ENCODE data around the gene WIPI1. TPM values are rescaled to one million over a fixed set of nuclear protein-coding genes. Genes with fewer than 3 reads are reported as not detected.

The WIPI1 gene
- total RNA-seq, 4 donors from 2014 or later: 27.0 to 59.4 (median 43.5) TPM

DNA sequence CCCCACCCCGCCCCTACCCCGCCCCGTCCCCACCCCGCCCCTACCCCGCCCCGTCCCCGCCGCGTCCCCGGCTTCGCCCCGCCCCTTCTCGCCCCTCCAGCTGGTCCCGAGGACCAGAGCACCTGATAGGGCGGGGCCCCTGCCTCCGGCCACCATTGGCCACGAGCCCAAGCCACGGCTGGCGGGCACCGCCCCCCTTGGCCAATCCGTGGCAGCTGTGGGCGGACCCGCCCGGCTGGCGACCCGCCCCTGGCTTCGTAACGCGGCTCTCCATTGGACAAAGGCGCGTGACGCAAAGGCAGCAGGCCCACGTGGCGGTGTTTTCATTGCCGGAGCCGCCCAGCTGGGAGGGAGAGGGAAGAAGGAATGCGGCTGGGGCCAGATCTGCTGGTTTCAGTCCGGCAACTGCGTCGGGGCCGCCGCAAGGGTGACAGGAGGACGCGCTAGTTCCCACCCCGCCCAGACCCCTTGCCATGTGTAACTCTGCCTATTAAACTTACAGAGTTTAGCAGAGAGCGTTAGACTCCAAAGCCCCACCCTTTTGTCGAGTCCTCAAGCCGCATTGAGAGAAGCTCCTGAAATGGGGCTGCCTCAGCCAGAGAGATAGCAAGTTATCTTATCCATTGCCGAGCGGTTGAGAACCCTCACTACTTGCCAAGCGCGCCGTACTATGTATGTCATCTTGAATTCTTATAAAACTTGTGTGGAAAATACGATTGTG is 403 bp upstream of the WIPI1 start:
- peaks cover 0 to 3% (median under 1%) of the 10 kb centered on the region in 4 donors for H3K36me3 ChIP-seq
- TF ChIP-seq POLR2A (IDR thresholded peaks at IDR 0.05; ENCODE audit: low read depth) (peak; percentile 64), EP300 (IDR thresholded peaks at IDR 0.05) (no peak), POLR2AphosphoS5 (IDR thresholded peaks at IDR 0.05) (peak; percentile 96 to 99)
- TF ChIP-seq, protein P1, sequence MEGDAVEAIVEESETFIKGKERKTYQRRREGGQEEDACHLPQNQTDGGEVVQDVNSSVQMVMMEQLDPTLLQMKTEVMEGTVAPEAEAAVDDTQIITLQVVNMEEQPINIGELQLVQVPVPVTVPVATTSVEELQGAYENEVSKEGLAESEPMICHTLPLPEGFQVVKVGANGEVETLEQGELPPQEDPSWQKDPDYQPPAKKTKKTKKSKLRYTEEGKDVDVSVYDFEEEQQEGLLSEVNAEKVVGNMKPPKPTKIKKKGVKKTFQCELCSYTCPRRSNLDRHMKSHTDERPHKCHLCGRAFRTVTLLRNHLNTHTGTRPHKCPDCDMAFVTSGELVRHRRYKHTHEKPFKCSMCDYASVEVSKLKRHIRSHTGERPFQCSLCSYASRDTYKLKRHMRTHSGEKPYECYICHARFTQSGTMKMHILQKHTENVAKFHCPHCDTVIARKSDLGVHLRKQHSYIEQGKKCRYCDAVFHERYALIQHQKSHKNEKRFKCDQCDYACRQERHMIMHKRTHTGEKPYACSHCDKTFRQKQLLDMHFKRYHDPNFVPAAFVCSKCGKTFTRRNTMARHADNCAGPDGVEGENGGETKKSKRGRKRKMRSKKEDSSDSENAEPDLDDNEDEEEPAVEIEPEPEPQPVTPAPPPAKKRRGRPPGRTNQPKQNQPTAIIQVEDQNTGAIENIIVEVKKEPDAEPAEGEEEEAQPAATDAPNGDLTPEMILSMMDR (IDR thresholded peaks at IDR 0.05): peak in 1 of 3 experiments; percentile 10
- H3K27me3 ChIP-seq: no peaks in the 10 kb centered on the region
- peak; percentile 99 for DNase-seq (ENCODE audit: extremely low spot score)
- peak overlapping the region; percentile 94 to 99 (median 96) for H3K27ac ChIP-seq (replicated peaks in 1 of 4)
- 0% methylated on average over 14 of the region's 54 CpGs for WGBS
- peaks cover 26 to 42% (median 41%) of the 10 kb centered on the region in 4 donors for H3K4me1 ChIP-seq
- H3K9me3 ChIP-seq: no peaks in the 10 kb centered on the region
- H3K4me3 ChIP-seq: peak overlapping the region; percentile 79 to 95 (median 88)
- intact Hi-C loops (cut with DNase I): no loop called here

DNA sequence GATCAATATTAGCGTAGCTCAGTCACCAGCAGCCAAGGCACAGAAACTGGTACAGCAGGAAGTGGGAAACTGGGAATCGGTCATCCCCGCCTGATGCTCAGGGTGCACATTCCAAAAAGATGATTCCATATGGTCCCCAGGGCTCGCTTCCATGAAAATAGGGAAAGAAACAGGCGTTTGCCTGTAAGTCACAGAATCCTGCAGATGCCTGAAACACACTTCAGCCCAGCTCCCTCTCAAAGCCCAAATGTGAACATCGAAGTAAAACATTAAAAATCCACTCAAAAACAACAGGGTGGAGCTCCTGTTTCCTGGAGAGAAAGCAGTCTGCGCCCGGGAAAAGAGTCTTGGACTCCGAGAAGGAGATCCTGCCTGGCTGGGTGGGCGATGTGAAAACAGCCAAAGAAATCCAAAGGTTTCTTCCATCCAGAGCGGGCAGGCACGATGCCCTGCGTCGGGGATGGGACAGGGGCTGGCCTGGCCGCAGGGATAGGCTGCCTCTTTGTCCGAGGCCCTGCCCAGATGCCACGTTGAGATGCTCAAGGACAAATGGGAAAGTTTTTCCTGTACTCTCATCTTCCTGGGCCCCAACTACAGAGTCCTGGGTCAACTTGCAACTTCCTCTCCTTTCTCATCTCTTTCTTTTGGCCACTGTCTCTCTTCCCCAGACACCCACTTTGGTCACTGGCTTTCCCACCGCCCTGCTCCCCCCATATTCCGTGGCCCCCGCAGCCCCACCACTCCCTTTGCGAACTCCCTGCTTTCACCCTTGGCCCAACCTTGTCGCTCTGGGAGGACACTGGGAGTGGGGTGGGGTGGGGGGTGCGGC is 743 bp downstream of the WIPI1 start:
- Histone ChIP-seq H3K4me3 (peak overlapping the region; percentile 79 to 95 (median 88)), H3K27me3 (no peaks in the 10 kb centered on the region), H3K27ac (replicated peaks in 1 of 4) (peak overlapping the region; percentile 94 to 99 (median 96)), H3K9me3 (no peaks in the 10 kb centered on the region), H3K36me3 (peaks cover 0 to 12% (median 9%) of the 10 kb centered on the region in 4 donors), H3K4me1 (peaks cover 28 to 41% (median 39%) of the 10 kb centered on the region in 4 donors)
- DNase-seq (ENCODE audit: extremely low spot score): peak; percentile 93
- TF ChIP-seq EP300 (IDR thresholded peaks at IDR 0.05) (no peak), POLR2AphosphoS5 (IDR thresholded peaks at IDR 0.05) (peak; percentile 80), POLR2A (IDR thresholded peaks at IDR 0.05; ENCODE audit: low read depth) (peak; percentile 51)
- 9% methylated on average over 23 of the region's 23 CpGs for WGBS
- intact Hi-C loops (cut with DNase I): no loop called here

DNA sequence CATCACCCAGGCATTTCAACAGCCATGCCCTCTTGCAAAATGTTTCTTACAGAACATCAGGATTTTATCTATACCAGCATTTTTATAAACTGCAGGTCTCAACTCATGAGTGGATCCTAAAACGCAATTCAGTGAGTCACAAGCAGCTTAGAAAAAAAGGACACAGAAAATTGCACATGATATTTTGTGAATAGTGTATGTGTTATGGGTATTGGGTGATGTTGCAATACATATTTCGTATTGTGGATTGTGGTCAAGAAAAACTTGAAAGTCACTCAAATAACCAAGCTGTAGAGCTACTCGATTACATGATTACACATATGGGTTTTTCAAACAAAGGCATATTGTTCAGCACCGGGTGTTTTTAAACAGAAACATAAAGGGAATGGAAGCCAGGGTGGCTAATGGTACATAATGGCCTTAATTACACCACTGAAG is 1.4 kb downstream of the WIPI1 start:
- TF ChIP-seq EP300 (IDR thresholded peaks at IDR 0.05) (no peak), POLR2A (IDR thresholded peaks at IDR 0.05; ENCODE audit: low read depth) (no peak), POLR2AphosphoS5 (IDR thresholded peaks at IDR 0.05) (peak in 1 of 2 donors; percentile 37)
- TF ChIP-seq, protein P1 (IDR thresholded peaks at IDR 0.05): no peak
- WGBS: 29% methylated on average over 4 of the region's 4 CpGs
- Histone ChIP-seq H3K27ac (replicated peaks in 1 of 4) (peak overlapping the region; percentile 94 to 99 (median 96)), H3K4me3 (peak overlapping the region; percentile 79 to 95 (median 88)), H3K4me1 (peaks cover 28 to 41% (median 39%) of the 10 kb centered on the region in 4 donors), H3K9me3 (no peaks in the 10 kb centered on the region), H3K36me3 (peaks cover 5 to 19% (median 16%) of the 10 kb centered on the region in 4 donors), H3K27me3 (no peaks in the 10 kb centered on the region)
- intact Hi-C loops (cut with DNase I): no loop called here
- no peak for DNase-seq (ENCODE audit: extremely low spot score)

DNA sequence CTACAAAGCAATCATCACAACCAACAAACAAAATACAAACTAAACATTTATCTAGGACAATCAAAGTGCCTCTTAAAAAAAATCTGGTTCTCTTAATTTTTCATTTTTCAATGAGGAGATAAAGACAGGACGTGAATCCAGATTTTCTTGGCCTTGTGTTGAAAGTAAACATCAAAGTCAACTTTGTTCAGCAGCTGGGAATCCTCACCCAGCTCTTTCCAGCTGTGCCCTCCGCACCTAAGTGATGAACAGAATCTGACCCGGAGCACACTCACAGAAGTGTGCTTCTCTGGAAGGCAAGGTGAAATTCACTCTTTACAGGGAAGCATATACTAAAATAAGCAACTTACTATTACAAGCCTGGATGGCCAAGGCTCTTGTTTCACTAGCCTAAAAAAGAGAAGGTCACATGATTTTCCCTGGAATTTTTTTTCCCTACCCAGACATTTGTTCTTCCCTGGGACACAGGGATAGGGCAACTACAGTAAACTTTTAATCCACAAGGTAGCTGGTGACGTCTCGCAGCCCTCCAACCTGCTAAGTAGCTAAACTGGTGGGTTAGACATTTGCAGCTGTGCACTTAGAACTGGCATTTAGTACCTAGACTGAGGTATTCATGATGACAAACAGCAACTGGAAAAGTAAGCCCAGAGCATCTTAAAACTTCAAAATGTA is 3.2 kb downstream of the WIPI1 start:
- Histone ChIP-seq H3K9me3 (no peaks in the 10 kb centered on the region), H3K27me3 (no peaks in the 10 kb centered on the region), H3K4me1 (peaks cover 28 to 41% (median 39%) of the 10 kb centered on the region in 4 donors), H3K36me3 (peaks cover 22 to 37% (median 33%) of the 10 kb centered on the region in 4 donors), H3K4me3 (no peak overlapping the region), H3K27ac (replicated peaks in 1 of 4) (peak overlapping the region in 3 of 4 donors; percentile 10 to 96 (median 96))
- intact Hi-C loops (cut with DNase I): no loop called here
- DNase-seq (ENCODE audit: extremely low spot score): no peak
- WGBS: 81% methylated on average over 5 of the region's 5 CpGs
- no peak for TF ChIP-seq POLR2A (IDR thresholded peaks at IDR 0.05; ENCODE audit: low read depth)
- TF ChIP-seq EP300 (IDR thresholded peaks at IDR 0.05): no peak
- TF ChIP-seq POLR2AphosphoS5 (IDR thresholded peaks at IDR 0.05): no peak
- TF ChIP-seq, protein P1 (IDR thresholded peaks at IDR 0.05): no peak
